Ishikawa (cell line): ENCODE data around the gene BAMBI.

Source experiments
- CEBPB ChIP-seq: IDR thresholded peaks from 2 replicates; pipeline ENCODE4 v1.6.1; 2012
- CREB1 ChIP-seq: IDR thresholded peaks from 2 replicates; pipeline ENCODE4 v1.6.1; 2012; ENCODE audit warnings: low read depth
- EGR1 ChIP-seq: IDR thresholded peaks from 2 replicates; pipeline ENCODE4 v1.6.1; 2012
- EP300 ChIP-seq: IDR thresholded peaks from 2 replicates; pipeline ENCODE4 v1.6.1; 2012; ENCODE audit warnings: borderline replicate concordance
- FOXM1 ChIP-seq: IDR thresholded peaks from 2 replicates; pipeline ENCODE4 v1.6.1; 2012; ENCODE audit warnings: low read depth, borderline replicate concordance
- NFIC ChIP-seq: IDR thresholded peaks from 2 replicates; pipeline ENCODE4 v1.6.1; 2012
- RAD21 ChIP-seq: IDR thresholded peaks from 2 replicates; pipeline ENCODE4 v1.6.1; 2012; ENCODE audit warnings: low read depth
- TAF1 ChIP-seq: IDR thresholded peaks from 2 replicates; pipeline ENCODE4 v1.6.1; 2012; ENCODE audit warnings: low read depth, mild to moderate bottlenecking
- TCF12 ChIP-seq: IDR thresholded peaks from 2 replicates; pipeline ENCODE4 v1.6.1; 2012; ENCODE audit warnings: low read depth
- TEAD4 ChIP-seq: IDR thresholded peaks from 2 replicates; pipeline ENCODE4 v1.6.1; 2012
- USF1 ChIP-seq: IDR thresholded peaks from 2 replicates; pipeline ENCODE4 v1.6.1; 2012
- YY1 ChIP-seq: IDR thresholded peaks from 2 replicates; pipeline ENCODE4 v1.6.1; 2012; ENCODE audit warnings: low read depth
- ZBTB7A ChIP-seq: IDR thresholded peaks from 2 replicates; pipeline ENCODE4 v1.6.1; 2012; ENCODE audit warnings: low read depth
- TF ChIP-seq, protein P1 (sequence below): IDR thresholded peaks from 2 replicates; pipeline ENCODE4 v1.6.1; 2012; ENCODE audit warnings: low read depth, mild to moderate bottlenecking
- TF ChIP-seq, protein P2 (sequence below): IDR thresholded peaks from 2 replicates; pipeline ENCODE4 v1.6.1; 2012

Gene BAMBI

DNA sequence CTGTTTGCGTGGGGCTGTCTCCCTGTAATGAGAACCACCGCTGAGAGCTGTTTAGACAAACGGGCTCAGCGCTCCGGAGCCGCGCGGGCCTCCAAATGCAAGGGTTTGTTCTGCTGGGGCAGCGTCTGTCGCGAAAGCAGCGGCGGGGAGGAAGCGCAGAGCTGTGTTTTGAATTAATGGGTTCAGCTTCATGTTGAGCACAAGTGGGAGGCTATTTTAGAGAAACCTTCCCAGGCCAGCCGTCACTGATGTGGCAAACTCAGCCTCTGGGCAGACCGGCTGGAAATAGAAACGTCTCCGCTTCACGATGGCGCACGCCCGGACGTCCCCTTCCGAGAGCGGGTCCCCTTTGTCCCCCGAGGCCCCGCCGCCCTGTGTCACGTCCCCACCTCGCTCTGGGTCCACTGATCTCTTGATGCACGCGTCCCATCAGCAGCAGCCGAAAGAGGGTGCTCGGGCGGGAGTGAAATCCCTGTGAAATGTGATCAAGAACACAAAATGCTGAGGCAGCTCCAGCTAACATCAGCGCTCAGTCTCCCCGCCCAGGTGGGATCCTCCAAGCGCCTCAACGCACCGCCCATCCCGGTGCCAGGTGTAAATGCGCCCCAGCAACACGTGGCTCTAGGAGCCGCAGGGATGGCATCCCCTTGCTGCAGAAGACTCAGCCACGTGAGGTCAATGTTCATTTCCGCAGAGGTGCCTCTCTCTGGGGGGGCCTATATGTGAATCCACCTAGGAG is 44.9 kb downstream of the BAMBI start:
- TF ChIP-seq YY1 (no peak), TCF12 (no peak), CEBPB (no peak), TAF1 (no peak), FOXM1 (no peak)
- TF ChIP-seq, protein P1, sequence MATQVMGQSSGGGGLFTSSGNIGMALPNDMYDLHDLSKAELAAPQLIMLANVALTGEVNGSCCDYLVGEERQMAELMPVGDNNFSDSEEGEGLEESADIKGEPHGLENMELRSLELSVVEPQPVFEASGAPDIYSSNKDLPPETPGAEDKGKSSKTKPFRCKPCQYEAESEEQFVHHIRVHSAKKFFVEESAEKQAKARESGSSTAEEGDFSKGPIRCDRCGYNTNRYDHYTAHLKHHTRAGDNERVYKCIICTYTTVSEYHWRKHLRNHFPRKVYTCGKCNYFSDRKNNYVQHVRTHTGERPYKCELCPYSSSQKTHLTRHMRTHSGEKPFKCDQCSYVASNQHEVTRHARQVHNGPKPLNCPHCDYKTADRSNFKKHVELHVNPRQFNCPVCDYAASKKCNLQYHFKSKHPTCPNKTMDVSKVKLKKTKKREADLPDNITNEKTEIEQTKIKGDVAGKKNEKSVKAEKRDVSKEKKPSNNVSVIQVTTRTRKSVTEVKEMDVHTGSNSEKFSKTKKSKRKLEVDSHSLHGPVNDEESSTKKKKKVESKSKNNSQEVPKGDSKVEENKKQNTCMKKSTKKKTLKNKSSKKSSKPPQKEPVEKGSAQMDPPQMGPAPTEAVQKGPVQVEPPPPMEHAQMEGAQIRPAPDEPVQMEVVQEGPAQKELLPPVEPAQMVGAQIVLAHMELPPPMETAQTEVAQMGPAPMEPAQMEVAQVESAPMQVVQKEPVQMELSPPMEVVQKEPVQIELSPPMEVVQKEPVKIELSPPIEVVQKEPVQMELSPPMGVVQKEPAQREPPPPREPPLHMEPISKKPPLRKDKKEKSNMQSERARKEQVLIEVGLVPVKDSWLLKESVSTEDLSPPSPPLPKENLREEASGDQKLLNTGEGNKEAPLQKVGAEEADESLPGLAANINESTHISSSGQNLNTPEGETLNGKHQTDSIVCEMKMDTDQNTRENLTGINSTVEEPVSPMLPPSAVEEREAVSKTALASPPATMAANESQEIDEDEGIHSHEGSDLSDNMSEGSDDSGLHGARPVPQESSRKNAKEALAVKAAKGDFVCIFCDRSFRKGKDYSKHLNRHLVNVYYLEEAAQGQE: no peak

DNA sequence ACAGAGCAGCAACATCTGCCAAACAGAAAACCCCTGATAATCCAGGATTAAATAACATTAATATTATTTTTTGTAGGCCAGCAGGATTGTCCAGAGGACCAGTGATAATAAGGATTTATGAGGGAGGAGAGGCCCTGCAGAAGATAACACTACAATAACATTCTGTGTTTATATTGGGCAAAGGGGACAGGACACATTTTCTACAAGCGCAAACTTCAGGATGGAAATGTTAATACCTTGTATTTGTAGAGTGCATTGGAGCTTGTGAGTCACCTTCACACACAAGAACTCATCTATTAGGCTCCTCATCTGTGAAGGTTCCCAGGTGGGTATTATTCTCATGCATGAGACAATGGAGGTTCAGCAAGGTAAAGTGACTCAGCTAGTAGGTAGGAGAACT is 51.0 kb downstream of the BAMBI start:
- TF ChIP-seq EP300 (no peak), ZBTB7A (no peak), USF1 (no peak), NFIC (no peak)
- TF ChIP-seq, protein P2, sequence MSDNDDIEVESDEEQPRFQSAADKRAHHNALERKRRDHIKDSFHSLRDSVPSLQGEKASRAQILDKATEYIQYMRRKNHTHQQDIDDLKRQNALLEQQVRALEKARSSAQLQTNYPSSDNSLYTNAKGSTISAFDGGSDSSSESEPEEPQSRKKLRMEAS: no peak

GRCh38 chr10:28730031-28730778 is 52.9 kb downstream of the BAMBI start:
- no peak for TF ChIP-seq CEBPB

DNA sequence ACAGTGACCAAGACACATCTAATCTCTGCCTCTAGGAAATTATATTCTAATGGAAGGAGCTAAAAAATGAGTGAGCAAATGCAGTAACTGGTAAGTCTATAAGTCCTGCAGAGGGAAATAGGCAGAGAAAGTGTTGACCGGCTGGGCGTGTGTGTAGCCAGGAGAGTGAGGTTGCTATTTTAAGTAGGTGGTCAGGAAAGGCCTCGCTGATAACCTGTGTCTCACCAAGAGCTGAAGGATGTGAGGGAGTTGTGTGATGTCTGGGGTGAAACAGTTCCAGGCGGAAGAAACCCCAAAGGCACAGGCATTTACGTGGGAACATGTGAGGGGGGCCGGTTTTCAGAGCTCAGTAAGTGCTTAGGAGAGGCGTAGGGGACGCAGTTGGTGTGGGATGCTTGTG is 54.8 kb downstream of the BAMBI start:
- no peak for TF ChIP-seq RAD21
- no peak for TF ChIP-seq TAF1
- no peak for TF ChIP-seq ZBTB7A
- TF ChIP-seq USF1: no peak
- no peak for TF ChIP-seq FOXM1
- no peak for TF ChIP-seq NFIC
- TF ChIP-seq TEAD4: no peak
- no peak for TF ChIP-seq CREB1
- TF ChIP-seq, protein P2: no peak
- no peak for TF ChIP-seq YY1
- TF ChIP-seq TCF12: no peak
- no peak for TF ChIP-seq EP300
- TF ChIP-seq EGR1: no peak
- TF ChIP-seq, protein P1: no peak
- TF ChIP-seq CEBPB: no peak
